NCI-H69 (cell line): ENCODE measurements around the gene TGM6.

Experiments
- DNase-seq: peaks from one replicate; lab custom pipeline; 2025; lab: John Stamatoyannopoulos, UW

TGM6 gene

DNA sequence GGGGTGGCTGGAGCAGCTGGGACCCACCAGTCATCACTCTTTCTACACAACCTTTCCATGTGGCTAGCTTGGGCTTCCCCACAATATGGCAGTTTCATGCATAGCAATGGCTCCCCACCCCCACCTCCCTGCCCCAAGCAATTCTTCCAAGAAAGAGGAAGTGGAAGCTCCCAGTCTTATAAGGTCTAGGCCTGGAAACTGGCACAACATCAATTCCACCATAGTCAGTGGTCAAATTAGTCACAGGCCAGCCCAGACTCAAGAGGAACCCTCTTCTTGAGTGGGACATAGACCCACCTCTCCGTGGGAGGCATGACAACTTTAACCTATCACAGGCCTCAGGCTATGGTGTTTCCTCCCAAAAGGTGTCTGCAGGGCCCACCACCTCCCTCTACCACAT, 17.7 kb downstream of the TGM6 start:
- DNase-seq: no peak

DNA sequence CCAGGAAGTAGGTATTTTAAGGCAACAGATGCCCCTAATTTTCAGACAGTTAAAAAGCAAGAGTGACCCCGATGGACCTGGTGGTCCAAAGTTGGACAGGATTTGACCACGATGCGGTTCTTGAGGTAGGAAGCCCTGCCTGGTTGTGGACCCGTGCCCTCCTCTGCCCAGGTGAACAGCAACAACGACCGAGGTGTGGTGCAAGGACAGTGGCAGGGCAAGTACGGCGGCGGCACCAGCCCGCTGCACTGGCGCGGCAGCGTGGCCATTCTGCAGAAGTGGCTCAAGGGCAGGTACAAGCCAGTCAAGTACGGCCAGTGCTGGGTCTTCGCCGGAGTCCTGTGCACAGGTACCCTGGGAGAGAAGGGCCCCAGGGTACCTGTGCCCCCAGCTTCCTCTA, 18.7 kb downstream of the TGM6 start:
- no peak for DNase-seq

DNA sequence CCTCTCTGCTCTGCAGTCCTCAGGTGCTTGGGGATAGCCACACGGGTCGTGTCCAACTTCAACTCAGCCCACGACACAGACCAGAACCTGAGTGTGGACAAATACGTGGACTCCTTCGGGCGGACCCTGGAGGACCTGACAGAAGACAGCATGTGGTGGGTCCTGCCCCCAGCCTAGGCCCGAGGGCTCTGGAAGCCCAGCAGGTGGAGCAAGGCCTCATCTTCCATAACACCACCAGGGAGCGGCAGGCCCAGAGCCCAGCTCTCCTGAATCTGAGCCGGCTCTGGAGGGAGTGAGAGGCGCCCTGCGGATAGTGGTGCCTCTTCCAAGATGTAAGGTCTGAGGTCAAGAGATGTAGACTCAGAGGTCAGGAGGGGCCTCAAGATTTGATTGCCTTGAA, 19.6 kb downstream of the TGM6 start:
- DNase-seq: no peak

DNA sequence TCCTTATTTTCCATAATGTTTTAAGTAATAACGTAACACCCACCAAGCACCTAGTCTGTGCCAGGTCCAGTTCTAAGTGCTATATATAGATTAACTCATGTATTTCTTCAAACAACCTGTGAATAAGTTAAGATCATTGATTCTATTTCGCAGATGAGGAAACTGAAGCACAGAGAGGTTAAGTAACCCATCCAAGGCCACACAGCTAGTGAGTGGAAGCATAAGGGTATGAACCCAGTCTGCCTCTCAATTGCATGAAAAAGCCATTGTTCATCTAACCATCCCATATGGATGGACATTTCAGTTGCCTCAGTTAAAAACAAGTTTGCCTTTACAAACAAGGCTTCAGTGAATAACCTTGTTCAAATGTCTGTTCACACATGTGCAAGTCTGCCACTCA, 20.8 kb downstream of the TGM6 start:
- DNase-seq: no peak

DNA sequence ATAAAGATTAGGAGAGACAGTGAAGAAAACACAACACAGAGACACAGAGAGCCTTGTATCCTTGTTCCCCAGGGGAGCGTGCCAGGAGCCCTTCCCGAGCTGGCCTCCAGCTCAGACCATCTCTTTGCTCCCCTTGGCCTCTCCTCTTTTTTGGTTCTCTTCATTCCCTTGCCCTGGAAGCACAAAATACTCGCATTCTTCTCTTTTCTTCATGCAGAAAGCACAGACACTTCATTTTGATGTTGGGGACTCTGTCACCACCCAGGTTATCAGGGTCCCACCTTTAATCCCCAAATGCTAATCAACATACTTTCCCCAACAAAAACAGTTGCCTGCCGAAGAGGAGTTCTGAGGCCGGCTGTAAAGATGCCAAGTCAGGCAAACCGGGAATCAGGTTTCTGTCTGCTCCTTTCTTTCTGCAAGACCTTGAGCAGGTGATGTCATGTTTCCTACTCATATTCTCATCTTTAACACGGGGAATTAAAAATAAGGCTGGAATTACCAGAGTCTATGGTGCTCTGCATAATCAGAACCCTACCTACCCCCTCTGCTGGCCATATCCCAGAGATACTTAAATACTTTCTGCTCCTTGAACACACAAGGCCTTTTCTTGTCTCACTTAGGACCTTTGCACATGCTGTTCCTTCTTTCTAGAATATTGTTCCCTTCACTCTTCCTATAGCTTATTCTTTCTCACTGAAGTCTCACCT, 21.7 kb downstream of the TGM6 start:
- DNase-seq: peak; percentile 58

DNA sequence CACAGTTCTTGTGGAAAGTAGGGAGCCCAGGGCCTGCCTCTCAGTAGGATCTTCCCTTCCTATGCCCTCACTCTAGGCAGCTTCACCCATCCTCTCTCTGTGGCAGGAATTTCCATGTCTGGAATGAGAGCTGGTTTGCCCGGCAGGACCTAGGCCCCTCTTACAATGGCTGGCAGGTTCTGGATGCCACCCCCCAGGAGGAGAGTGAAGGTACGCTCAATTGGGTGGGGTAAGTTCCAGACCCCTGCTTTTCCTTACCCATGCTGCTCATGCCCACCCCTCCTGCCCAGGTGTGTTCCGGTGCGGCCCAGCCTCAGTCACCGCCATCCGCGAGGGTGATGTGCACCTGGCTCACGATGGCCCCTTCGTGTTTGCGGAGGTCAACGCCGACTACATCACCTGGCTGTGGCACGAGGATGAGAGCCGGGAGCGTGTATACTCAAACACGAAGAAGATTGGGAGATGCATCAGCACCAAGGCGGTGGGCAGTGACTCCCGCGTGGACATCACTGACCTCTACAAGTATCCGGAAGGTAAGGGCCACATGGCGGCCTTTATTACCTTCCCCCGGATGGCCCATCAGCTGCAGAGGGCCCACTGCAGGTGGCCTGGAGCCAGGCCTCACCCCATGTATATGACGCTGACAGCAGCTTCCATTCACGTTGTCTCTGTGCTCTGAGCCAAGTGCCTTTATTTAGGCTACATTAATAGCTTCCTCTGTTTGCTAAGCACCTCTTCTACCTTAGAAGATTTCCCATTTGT, 22.8 kb downstream of the TGM6 start:
- no peak for DNase-seq

DNA sequence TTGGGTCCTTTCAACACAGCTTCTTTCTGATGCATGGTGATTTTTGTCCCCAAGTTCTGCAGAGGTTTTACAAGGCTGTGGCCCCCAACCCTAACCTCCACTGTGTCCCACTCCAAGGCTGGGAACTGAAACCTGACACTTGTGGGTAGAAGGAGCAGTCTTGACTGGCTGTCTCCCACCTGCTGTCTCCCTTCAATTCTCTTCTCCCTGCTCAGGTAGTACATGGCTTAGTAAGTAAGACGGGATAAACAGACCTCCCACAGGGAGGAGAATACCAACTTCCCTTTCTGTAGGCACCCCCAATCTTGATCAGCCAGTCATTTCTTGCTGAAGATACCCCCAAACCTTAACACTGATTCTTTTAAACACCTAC, 25.0 kb downstream of the TGM6 start:
- DNase-seq: peak; percentile 26

DNA sequence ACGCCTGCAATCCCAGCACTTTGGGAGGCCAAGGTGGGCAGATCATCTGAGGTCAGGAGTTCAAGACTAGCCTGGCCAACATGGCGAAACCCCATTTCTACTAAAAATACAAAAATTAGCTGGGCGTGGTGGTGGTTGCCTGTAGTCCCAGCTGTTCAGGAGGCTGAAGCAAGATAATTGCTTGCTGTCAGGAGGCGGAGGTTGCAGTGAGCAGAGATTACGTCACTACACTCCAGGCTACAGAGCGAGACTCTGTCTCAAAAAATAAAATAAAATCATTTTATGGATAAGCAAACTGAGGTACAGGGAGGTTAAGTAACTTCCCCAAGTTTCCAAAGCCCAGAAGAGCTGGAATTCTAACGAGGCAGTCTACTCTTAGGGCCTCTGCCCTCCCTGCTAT, 26.7 kb downstream of the TGM6 start:
- peak; percentile 40 for DNase-seq

DNA sequence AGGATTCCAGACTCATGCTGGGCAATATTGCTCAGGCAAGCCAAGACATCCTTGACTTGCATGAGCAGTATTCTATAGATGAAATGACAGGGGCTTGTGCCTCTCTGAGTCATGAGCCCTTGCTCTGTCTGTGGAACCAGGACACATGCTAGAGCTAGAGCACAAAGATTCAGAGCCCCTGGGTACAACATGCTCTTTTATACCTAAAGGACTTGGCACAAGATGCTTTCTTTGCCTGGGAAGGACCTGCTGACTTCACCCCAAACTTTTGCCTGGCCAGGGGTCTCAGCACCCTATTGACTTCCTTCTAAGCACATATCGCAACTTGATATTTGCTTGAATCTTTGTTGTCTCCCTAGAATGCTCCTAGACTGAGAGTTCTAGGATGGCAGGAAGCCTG, 27.4 kb downstream of the TGM6 start:
- DNase-seq: no peak

DNA sequence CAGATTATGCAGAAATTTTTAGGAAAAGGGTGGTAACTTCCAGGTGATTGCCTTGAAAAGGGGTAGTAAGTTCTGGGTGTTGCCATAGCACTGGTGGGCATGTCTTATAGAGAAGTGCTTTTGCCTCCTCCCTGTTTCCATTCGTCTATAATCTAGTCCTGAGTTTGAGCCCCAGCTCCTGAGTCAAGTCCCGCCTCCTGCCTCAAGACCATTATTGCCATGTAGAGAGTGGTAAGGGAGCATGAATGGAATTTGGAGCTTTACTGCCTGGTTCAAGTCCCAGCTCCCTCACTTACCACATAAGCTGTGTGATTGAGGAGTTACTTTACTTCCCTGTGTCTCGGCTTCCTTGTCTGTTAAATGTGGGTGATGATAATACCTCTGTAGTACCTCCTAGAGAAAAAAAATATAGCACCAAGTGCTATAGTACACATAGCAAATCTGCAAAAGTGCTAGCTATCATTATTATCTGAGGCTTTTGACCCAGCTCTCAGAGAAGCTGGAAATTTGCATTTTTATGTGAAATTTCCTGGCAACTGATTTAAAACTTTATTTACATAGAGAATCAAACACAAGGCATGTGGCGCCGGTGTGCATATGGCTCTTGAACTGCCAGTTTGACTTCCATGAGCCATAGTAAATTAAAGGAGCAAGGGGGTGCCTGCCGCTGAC, 36.0 kb downstream of the TGM6 start:
- peak; percentile 82 for DNase-seq

DNA sequence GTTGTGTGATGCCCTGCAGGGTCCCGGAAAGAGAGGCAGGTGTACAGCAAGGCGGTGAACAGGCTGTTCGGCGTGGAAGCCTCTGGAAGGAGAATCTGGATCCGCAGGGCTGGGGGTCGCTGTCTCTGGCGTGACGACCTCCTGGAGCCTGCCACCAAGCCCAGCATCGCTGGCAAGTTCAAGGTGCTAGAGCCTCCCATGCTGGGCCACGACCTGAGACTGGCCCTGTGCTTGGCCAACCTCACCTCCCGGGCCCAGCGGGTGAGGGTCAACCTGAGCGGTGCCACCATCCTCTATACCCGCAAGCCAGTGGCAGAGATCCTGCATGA, 36.5 kb downstream of the TGM6 start:
- peak; percentile 59 for DNase-seq

DNA sequence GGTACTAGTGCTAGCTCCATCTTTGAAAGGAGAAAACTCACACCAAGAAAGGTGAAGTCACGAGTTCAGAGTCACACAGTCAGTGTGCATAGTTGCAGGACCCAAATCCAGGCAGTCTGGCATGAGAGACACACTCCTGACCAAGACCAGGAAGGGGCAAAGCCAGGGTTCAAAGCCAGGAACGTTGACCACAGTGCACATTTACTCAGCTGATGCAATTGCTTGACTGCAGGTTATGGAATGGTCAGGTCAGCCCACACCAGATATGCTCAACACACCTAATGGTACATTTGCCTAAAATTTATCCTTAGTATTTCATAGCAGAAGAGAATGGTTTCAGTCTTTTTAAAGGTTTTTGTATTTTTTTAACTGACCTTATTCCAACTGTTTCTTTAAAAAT, 37.7 kb downstream of the TGM6 start:
- DNase-seq: peak; percentile 12

DNA sequence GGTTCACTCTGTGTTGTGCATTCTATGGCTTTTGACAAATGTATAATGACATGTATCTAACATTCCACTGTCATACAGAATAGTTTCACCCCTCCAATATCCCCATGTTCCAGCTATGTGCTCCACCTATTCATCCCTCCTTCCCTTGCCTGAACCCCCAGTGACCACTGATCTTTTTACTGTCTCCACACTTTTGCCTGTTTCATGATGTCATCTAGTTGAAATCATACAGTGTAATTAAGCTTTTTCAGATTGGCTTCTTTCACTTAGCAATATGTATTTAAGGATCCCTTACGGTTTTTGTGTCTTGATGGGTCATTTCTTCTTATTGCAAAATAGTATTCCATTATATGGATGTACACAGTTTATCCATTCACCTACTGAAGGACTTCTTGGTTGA, 39.8 kb downstream of the TGM6 start:
- peak; percentile 15 for DNase-seq

DNA sequence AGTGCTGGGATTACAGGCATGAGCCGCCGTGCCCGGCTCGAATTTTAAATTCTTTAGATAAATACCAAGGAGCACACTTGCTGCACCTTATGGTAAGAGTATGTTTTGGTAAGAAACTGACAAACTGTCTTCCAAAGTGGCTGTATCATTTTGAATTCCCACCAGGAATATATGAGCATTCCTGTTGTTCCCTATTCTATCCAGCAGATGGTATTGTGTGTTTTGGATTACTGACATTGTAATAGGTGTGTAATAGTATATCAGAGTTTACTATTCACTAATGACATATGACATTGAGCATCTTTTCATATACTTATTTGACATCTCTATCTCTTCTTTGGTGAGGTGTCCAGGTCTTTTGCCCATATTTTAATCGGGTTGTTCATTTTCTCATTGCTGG, 40.5 kb downstream of the TGM6 start:
- DNase-seq: peak; percentile 67

DNA sequence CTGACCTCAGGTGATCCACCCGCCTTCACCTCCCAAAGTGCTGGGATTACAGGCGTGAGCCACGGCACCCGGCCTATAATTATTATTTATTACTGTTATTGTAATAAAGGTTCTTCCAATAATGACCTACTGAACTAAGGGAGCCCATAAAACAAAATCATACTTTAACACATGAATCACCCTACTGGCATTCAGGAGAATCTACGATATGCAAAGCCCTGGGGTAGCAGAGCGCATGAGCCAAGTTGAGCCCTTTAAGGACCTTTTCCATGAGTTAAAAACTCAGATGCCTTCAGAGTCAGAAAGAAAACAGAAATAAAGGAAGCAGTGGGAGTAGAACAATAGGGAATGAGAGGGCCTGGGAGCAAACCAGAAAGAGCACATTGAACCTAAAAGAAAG, 48.4 kb downstream of the TGM6 start:
- DNase-seq: no peak

DNA sequence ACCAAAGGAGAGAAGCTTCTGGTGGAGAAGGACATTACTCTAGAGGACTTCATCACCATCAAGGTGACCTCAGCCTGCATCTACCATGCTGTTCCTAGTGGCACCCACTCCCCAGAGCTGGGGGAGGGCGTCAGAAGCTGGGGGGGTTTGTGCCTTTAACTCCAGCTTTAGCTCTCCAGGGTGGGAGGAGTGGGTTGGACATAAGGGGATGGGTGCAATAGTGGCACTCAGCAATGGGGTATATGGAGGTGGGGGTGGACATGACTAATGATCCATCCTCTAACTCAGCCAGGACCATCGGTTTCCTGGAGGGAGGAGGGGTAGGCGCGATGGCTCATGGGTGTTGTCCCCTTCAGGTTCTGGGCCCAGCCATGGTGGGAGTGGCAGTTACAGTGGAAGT, 49.8 kb downstream of the TGM6 start:
- no peak for DNase-seq

DNA sequence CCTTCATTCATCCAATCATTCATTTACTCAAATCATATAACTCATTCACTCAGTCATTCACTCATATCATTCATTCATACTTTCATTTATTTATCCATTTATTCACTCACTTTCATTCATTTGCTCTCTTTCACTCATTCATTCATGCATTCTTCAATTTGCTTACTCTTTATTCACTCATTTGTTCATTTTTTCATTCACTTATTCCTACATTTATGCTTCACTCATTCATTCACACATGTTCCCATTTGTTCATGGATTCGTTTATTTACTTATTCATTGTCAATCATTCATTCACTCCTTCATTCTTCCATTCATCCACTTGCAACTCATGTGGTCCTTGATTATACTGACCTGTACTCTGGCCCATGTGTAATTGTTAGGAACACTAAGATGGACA, 50.5 kb downstream of the TGM6 start:
- DNase-seq: no peak

DNA sequence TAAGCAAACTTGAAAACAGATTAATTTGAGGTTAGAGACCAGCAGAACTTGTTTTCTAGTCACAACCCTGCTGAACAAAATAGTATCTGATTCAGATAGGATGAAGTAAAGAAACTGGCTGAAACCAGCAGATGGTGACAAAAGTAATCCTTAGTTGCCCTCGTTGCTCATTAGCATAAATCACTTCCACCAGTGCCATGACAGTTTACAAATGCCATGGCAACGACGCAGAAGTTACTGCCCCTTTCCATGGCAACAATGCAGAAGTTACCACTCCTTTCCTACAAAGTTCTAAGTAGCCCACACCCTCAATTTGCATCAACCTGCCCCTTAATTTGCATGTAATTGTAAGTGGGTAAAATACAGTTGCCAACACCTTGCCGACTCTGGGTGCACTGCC, 66.1 kb downstream of the TGM6 start:
- peak; percentile 65 for DNase-seq

DNA sequence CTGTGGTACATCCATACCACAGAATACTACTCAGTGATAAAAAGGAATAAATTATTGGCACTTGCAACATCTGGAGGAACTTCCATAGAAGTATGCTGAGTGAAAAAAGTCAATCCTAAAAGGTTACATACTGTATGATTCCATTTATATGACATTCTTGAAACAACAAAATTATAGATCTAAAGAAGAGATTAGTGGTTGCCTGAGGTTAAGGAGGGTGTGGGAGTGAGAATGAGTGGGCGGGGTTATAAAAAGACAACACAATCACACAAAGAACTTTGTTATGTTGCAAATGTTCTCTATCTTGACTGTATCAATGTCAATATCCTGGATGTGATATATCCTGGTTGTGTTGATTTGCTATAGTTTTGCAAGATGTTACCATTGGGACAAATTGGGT, 68.7 kb downstream of the TGM6 start:
- DNase-seq: no peak

DNA sequence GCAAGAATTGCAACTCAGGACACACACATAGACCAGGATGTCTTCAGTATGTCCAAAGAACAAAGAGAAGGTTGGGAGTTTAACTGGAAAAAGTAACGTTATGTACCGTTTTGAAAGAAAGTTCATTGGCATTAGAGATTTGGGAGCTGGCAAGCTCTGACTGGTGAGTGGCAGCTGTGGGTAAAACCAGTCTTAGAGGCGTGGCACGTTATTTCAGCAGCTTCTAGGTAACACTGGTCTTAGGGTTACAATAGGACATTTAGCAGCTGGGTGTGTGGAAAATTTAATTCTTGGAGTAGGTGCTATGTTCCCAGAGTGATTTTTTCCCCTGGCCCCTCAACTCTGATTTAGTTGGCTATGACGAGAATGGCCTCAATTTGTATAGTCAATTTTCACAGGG, 70.7 kb downstream of the TGM6 start:
- no peak for DNase-seq

DNA sequence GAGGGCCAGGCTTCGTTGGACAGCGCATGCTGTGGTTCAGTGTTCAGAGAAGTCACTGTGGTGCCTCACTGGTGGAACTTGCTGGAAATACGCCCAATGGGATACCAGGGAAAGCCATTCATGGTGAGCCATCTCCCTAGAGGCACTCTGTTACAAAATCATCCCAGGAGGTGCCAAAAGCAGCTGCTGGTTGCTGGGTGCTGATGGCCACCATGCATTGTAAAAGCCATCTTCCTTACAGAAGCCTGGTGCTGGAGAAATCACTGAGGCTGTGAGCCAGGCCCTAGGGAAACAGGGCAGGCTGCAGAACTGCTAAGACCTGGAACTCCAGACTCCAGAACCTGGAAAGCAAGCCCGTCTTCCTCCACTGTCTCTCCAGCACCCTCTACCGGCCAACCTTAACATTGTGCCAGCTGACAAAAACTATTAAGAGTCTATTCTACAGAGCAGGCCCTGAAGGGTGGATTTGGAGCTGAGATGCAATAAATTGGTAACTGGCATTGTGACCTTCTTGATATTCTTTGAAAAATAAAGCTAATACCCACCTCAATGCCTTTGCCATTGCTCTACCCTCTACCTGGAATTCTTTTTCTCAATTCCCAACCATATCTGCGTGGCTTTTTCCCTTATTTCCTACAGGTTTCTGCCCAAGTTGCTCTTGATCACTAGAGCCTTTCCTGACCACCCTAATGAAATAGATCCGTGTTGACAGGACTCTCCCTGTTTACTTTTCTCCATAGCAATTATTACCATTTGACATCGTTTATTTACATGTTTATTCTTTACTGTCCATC, 71.4 kb downstream of the TGM6 start:
- DNase-seq: peak; percentile 82

DNA sequence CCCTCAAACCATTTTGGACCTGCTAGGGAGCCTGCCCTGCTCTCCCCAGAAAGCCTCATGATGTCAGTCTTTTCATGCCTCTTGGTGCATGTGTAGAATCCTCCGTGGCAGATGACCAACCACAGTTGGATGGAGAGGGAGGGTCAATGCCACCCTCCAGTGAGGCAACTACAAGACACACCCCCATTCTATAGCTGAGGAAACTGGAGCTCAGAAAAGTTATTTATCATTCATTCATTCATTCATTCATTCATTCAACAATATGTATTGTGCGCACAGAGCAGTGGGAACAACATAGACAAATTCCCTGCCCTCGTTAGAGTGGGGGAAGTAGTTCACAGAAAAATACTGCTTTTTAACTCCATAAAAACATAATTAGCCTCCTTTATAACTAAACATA, 73.1 kb downstream of the TGM6 start:
- no peak for DNase-seq
